GM12801 (cell line): Measurements from ENCODE around the gene LARGE1.

Source experiments
- CTCF ChIP-seq: IDR thresholded peaks from one replicate; pipeline ENCODE4 v1.5.1; 2011; ENCODE audit warnings: control low read depth; ENCODE audit not compliant: insufficient read length; ENCODE audit errors: extremely low read depth

Gene LARGE1

GRCh38 chr22:33835265-33835664 lies 85.0 kb downstream of the LARGE1 start:
- TF ChIP-seq CTCF: no peak

- TF ChIP-seq CTCF: no peak
Observed at GRCh38 chr22:33832558-33833151, 87.6 kb downstream of the LARGE1 start.

GRCh38 chr22:33831651-33832050 lies 88.6 kb downstream of the LARGE1 start:
- no peak for TF ChIP-seq CTCF

GRCh38 chr22:33831207-33831606 lies 89.1 kb downstream of the LARGE1 start:
- no peak for TF ChIP-seq CTCF

GRCh38 chr22:33829546-33830280 lies 90.6 kb downstream of the LARGE1 start:
- TF ChIP-seq CTCF: no peak

- TF ChIP-seq CTCF: no peak
Observed at GRCh38 chr22:33828302-33828701, 92.0 kb downstream of the LARGE1 start.

GRCh38 chr22:33825761-33826160 lies 94.5 kb downstream of the LARGE1 start:
- TF ChIP-seq CTCF: no peak
